Prostate gland (tissue), 2 donors: ENCODE results near the gene SND1. TPM values are rescaled to one million over a fixed set of nuclear protein-coding genes. Genes with fewer than 3 reads are reported as not detected.

Experiments used
- DNase-seq: peaks from one replicate; pipeline ENCODE4 v3.0.0-alpha.2; 2019; ENCODE audit warnings: low spot score
- H3K27ac ChIP-seq, 2 donors: fragments of 200-600 bp; sonication (generic); 2 replicates each; pipeline ENCODE4 v1.5.1; 2017 to 2019
- H3K27me3 ChIP-seq: fragments of 200-600 bp; sonication (generic); replicated peaks from 2 replicates; pipeline ENCODE4 v1.5.1; 2019; ENCODE audit not compliant: insufficient read depth
- H3K36me3 ChIP-seq, 2 donors: fragments of 200-600 bp; sonication (generic); 1 replicate in 1 of 2; 2 replicates in 1 of 2; pipeline versions ENCODE4 v1.5.1 to v1.8.1; 2017 to 2019
- H3K4me1 ChIP-seq: fragments of 200-600 bp; sonication (generic); replicated peaks from 2 replicates; pipeline ENCODE4 v1.5.1; 2019
- H3K4me3 ChIP-seq, 2 donors: fragments of 200-600 bp; sonication (generic); 2 replicates each; pipeline ENCODE4 v1.5.1; 2017 to 2019
- H3K9me3 ChIP-seq: fragments of 200-600 bp; sonication (generic); 2 replicates; pipeline ENCODE4 v1.5.1; 2017
- CTCF ChIP-seq, 4 experiments: fragments of 200-600 bp in 2 of 4; fragments of 450-650 bp in 2 of 4; sonication (generic) in 2 of 4; IDR thresholded peaks; 1 replicate in 3 of 4; 2 replicates in 1 of 4; pipeline ENCODE4 v1.5.1; 2016 to 2019; ENCODE audit warnings: antibody characterized with exemption in 4 of 4, mild to moderate bottlenecking in 2 of 4, moderate library complexity in 2 of 4
- POLR2A ChIP-seq: fragments of 450-650 bp; IDR thresholded peaks from one replicate; pipeline ENCODE4 v1.6.1; 2016; ENCODE audit warnings: antibody characterized with exemption, mild to moderate bottlenecking
- POLR2AphosphoS5 ChIP-seq: sonication (generic); formaldehyde crosslinking; IDR thresholded peaks from one replicate; pipeline ENCODE4 v1.6.1; 2017; ENCODE audit warnings: antibody characterized with exemption
- whole genome bisulfite sequencing: methylation state at CpG from one replicate; pipeline ENCODE4 v1.1.5; 2018; 5-methylcytosine and 5-hydroxymethylcytosine counted together
- intact Hi-C: fragments of 100-400 bp; cut with DNase I; formaldehyde crosslinking; loops from one replicate; pipeline ENCODE4 v1.14.2; 2022
- total RNA-seq, 2 donors: library from RNA; depleted of rRNA; stranded (reverse); fragments of >200 nt; gene quantifications; one replicate each; pipeline ENCODE4 v1.1.0, GENCODE V29; 2016

The SND1 gene
- total RNA-seq, 2 donors from 2014 or later = 175 to 190 TPM

- Histone ChIP-seq H3K27ac (no peak overlapping the region), H3K4me3 (no peak overlapping the region), H3K4me1 (peaks cover 7% of the 10 kb centered on the region), H3K9me3 (no peaks in the 10 kb centered on the region), H3K27me3 (no peaks in the 10 kb centered on the region), H3K36me3 (no peaks in the 10 kb centered on the region)
- no peak for DNase-seq
- intact Hi-C loops = loop anchor here (10.0 kb wide), 2 partner anchors 172 to 448 kb away; partner anchors contain the start of genes ARF5 and GCC1
- WGBS = 65% methylated on average over 9 of the region's 9 CpGs
- TF ChIP-seq CTCF (IDR thresholded peaks at IDR 0.05) = no peak
Measured at GRCh38 chr7:128033246-128033645, 381.3 kb downstream of the SND1 start.

GRCh38 chr7:128034825-128035224 is 382.8 kb downstream of the SND1 start:
- Histone ChIP-seq H3K27ac (no peak overlapping the region), H3K4me3 (no peak overlapping the region), H3K4me1 (peaks cover 7% of the 10 kb centered on the region), H3K9me3 (no peaks in the 10 kb centered on the region), H3K36me3 (no peaks in the 10 kb centered on the region), H3K27me3 (no peaks in the 10 kb centered on the region)
- intact Hi-C loops = loop anchor here (10.0 kb wide), 2 partner anchors 170 to 450 kb away; partner anchors contain the start of genes ARF5 and GCC1
- 76% methylated on average over 2 of the region's 2 CpGs for WGBS
- TF ChIP-seq POLR2AphosphoS5 = no peak
- TF ChIP-seq CTCF (IDR thresholded peaks at IDR 0.05) = no peak
- no peak for TF ChIP-seq POLR2A
- DNase-seq = no peak

GRCh38 chr7:128035712-128036111 is 383.7 kb downstream of the SND1 start:
- Histone ChIP-seq H3K4me1 (peaks cover 2% of the 10 kb centered on the region), H3K27me3 (no peaks in the 10 kb centered on the region), H3K9me3 (no peaks in the 10 kb centered on the region), H3K4me3 (no peak overlapping the region), H3K36me3 (no peaks in the 10 kb centered on the region), H3K27ac (no peak overlapping the region)
- DNase-seq = no peak
- WGBS = 89% methylated on average over 3 of the region's 3 CpGs
- intact Hi-C loops = loop anchor here (10.0 kb wide), 2 partner anchors 169 to 451 kb away; partner anchors contain the start of genes ARF5 and GCC1
- TF ChIP-seq CTCF (IDR thresholded peaks at IDR 0.05) (peak in 2 of 4 experiments; percentile 14 to 15), POLR2A (no peak)

GRCh38 chr7:128036226-128036940 is 384.4 kb downstream of the SND1 start:
- Histone ChIP-seq H3K4me3 (no peak overlapping the region), H3K36me3 (no peaks in the 10 kb centered on the region), H3K4me1 (no peaks in the 10 kb centered on the region), H3K27ac (no peak overlapping the region), H3K27me3 (no peaks in the 10 kb centered on the region), H3K9me3 (no peaks in the 10 kb centered on the region)
- 76% methylated on average over 4 of the region's 4 CpGs for WGBS
- no peak for TF ChIP-seq CTCF (IDR thresholded peaks at IDR 0.05)
- TF ChIP-seq POLR2AphosphoS5 = no peak
- TF ChIP-seq POLR2A = no peak
- intact Hi-C loops = loop anchor here (10.0 kb wide), 2 partner anchors 168 to 452 kb away; partner anchors contain the start of genes ARF5 and GCC1
- no peak for DNase-seq

- WGBS = 100% methylated on average over 2 of the region's 2 CpGs
- no peaks in the 10 kb centered on the region for H3K27me3 ChIP-seq
- intact Hi-C loops = loop anchor here (10.0 kb wide), 2 partner anchors 168 to 452 kb away; partner anchors contain the start of genes ARF5 and GCC1
- H3K36me3 ChIP-seq = no peaks in the 10 kb centered on the region
- TF ChIP-seq POLR2A = no peak
- no peak for TF ChIP-seq POLR2AphosphoS5
- TF ChIP-seq CTCF (IDR thresholded peaks at IDR 0.05) = no peak
- H3K9me3 ChIP-seq = no peaks in the 10 kb centered on the region
- no peak for DNase-seq
- no peak overlapping the region for H3K27ac ChIP-seq
- no peaks in the 10 kb centered on the region for H3K4me1 ChIP-seq
- H3K4me3 ChIP-seq = no peak overlapping the region
Measured at GRCh38 chr7:128037081-128037480, 385.1 kb downstream of the SND1 start.
